ENCODE results near the gene DIP2C. TPM values are rescaled to one million over a fixed set of nuclear protein-coding genes. Genes with fewer than 3 reads are reported as not detected.
A peak's percentile ranks its signal among the peaks of the same experiment; 100 is the strongest.

DIP2C gene
- total and polyA plus RNA-seq, 2 donors (not counting 1 experiment from before 2014, with no cell fraction given): 1.3 to 1.9 TPM

DNA sequence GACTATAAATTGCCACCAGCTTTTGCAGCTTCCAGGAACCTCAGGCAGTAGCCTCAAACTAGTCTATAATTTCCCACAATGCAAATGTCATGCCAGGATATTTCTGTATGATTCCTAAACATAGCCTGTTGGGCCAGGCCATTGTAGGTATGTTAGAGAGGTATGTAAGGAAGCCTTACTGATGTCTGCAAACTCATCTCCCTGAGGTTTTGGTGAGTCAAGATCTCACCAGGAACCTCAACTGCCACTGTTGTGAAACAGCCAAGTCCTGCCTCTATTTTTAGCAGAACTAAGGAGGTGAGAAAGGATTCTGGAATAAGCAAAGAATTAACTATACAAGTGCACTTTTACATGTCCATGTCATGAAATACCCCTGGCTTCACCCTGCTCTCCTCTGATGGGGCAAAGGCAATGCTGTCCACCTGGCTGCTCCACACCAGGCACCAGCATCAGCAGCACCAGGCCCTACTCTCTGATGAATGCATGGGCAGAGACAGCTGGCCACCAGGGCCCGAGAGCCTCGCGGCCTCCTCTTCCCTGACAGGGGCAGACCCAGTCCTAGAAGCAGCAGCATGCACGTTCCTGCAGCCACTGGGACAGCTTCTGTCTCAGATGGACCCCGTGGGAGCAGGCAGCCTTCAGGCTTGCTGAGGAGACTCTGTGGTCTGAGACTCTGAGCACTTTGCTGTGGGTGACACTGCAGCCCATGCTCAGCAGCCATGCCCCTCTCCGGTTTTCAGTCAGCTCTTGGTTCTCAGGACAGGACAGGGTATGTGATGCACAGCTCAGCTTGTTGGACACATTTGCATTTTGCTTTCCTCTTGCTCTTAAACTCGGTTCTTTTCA, 407.0 kb downstream of the DIP2C start:
- H3K27ac Mint-ChIP-seq: peak overlapping the region; percentile 54
- POLR2A ChIA-PET: no interaction called here

GRCh38 chr10:279655-280054, 409.8 kb downstream of the DIP2C start:
- ChIA-PET POLR2A (no interaction called here), CTCF (no interaction called here)
- Histone ChIP-seq H3K9me3 (ENCODE audit: control extremely low read depth in 1 of 3, control insufficient read depth in 2 of 3, insufficient read depth in 1 of 3, low read length in 2 of 3) (no peaks in the 10 kb centered on the region), H4K20me1 (ENCODE audit: control insufficient read depth, insufficient read depth, low read length, poor library complexity, severe bottlenecking) (no peaks in the 10 kb centered on the region), H3K27ac (ENCODE audit: low read length in 2 of 2) (no peak overlapping the region), H3K4me2 (replicated peaks; ENCODE audit: low read depth, low read length, poor library complexity, severe bottlenecking) (no peak overlapping the region), H3K27me3 (replicated peaks in 1 of 4; ENCODE audit: control extremely low read depth in 1 of 4, control insufficient read depth in 3 of 4, insufficient read depth in 4 of 4, low read length in 3 of 4) (no peaks in the 10 kb centered on the region), H3K9ac (ENCODE audit: low read length) (no peak overlapping the region), H3K79me2 (ENCODE audit: control insufficient read depth, insufficient read depth, low read length) (no peaks in the 10 kb centered on the region), H3K36me3 (replicated peaks in 1 of 2; ENCODE audit: control extremely low read depth in 1 of 2, control insufficient read depth in 1 of 2, extremely low read depth in 1 of 2, insufficient read depth in 2 of 2, low read length in 1 of 2) (peaks cover 0 to 22% of the 10 kb centered on the region in 2 experiments), H3K4me3 (ENCODE audit: control extremely low read depth in 1 of 5, extremely low read depth in 1 of 5, insufficient read depth in 1 of 5, low read depth in 2 of 5, low read length in 4 of 5) (no peak overlapping the region), H3K4me1 (ENCODE audit: control insufficient read depth in 2 of 2, insufficient read depth in 2 of 2, low read length in 2 of 2) (peaks cover 0 to 8% of the 10 kb centered on the region in 2 donors), H2AFZ (ENCODE audit: insufficient read depth, low read depth, low read length, poor library complexity, severe bottlenecking) (no peak overlapping the region)
- intact Hi-C loops (cut with micrococcal nuclease): no loop called here
- TF ChIP-seq, protein P1, sequence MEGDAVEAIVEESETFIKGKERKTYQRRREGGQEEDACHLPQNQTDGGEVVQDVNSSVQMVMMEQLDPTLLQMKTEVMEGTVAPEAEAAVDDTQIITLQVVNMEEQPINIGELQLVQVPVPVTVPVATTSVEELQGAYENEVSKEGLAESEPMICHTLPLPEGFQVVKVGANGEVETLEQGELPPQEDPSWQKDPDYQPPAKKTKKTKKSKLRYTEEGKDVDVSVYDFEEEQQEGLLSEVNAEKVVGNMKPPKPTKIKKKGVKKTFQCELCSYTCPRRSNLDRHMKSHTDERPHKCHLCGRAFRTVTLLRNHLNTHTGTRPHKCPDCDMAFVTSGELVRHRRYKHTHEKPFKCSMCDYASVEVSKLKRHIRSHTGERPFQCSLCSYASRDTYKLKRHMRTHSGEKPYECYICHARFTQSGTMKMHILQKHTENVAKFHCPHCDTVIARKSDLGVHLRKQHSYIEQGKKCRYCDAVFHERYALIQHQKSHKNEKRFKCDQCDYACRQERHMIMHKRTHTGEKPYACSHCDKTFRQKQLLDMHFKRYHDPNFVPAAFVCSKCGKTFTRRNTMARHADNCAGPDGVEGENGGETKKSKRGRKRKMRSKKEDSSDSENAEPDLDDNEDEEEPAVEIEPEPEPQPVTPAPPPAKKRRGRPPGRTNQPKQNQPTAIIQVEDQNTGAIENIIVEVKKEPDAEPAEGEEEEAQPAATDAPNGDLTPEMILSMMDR (IDR thresholded peaks at IDR 0.05): no peak
- TF ChIP-seq EZH2 (IDR thresholded peaks at IDR 0.05; ENCODE audit: borderline replicate concordance, insufficient read depth, low read depth, low read length, poor library complexity, severe bottlenecking): no peak
- ATAC-seq (ENCODE audit: low read depth) (no peak), DNase-seq (no peak)
- Mint-ChIP-seq H3K4me3 (no peak overlapping the region), H3K4me1 (peaks cover 15% of the 10 kb centered on the region), H3K27ac (no peak overlapping the region), H3K27me3 (no peaks in the 10 kb centered on the region), H3K9me3 (ENCODE audit: insufficient read depth) (no peaks in the 10 kb centered on the region)
- 81% methylated on average over 10 of the region's 10 CpGs for WGBS (ENCODE audit: insufficient coverage)

More for the DNA sequence above, 407.0 kb downstream of the DIP2C start:
- no peak overlapping the region for H3K27ac ChIP-seq (ENCODE audit: low read length in 2 of 2)
- H3K9me3 Mint-ChIP-seq (ENCODE audit: insufficient read depth): no peaks in the 10 kb centered on the region
- ATAC-seq (ENCODE audit: low read depth) (no peak), DNase-seq (no peak)
- intact Hi-C loops (cut with micrococcal nuclease): loop anchor here (1.0 kb wide), 1 partner anchor 30 kb away; no protein-coding TSS in a partner anchor
- H3K4me3 Mint-ChIP-seq: no peak overlapping the region
- no peaks in the 10 kb centered on the region for H4K20me1 ChIP-seq (ENCODE audit: control insufficient read depth, insufficient read depth, low read length, poor library complexity, severe bottlenecking)
- WGBS (ENCODE audit: insufficient coverage): 77% methylated on average over 7 of the region's 7 CpGs
- H3K79me2 ChIP-seq (ENCODE audit: control insufficient read depth, insufficient read depth, low read length): no peaks in the 10 kb centered on the region
- H3K27me3 ChIP-seq (replicated peaks in 1 of 4; ENCODE audit: control extremely low read depth in 1 of 4, control insufficient read depth in 3 of 4, insufficient read depth in 4 of 4, low read length in 3 of 4): no peaks in the 10 kb centered on the region
- no peak overlapping the region for H2AFZ ChIP-seq (ENCODE audit: insufficient read depth, low read depth, low read length, poor library complexity, severe bottlenecking)
- CTCF ChIA-PET: interaction anchor here (0.7 kb wide), 1 partner anchor 43 kb away, joined by 4 read pairs; no protein-coding TSS in a partner anchor
- no peak overlapping the region for H3K9ac ChIP-seq (ENCODE audit: low read length)
- no peak overlapping the region for H3K4me2 ChIP-seq (replicated peaks; ENCODE audit: low read depth, low read length, poor library complexity, severe bottlenecking)
- no peaks in the 10 kb centered on the region for H3K9me3 ChIP-seq (ENCODE audit: control extremely low read depth in 1 of 3, control insufficient read depth in 2 of 3, insufficient read depth in 1 of 3, low read length in 2 of 3)
- TF ChIP-seq, protein P1 (IDR thresholded peaks at IDR 0.05): no peak
- no peak for TF ChIP-seq EZH2 (IDR thresholded peaks at IDR 0.05; ENCODE audit: borderline replicate concordance, insufficient read depth, low read depth, low read length, poor library complexity, severe bottlenecking)
- peaks cover 15% of the 10 kb centered on the region for H3K4me1 Mint-ChIP-seq
- H3K4me1 ChIP-seq (ENCODE audit: control insufficient read depth in 2 of 2, insufficient read depth in 2 of 2, low read length in 2 of 2): peaks cover 0 to 8% of the 10 kb centered on the region in 2 donors
- H3K4me3 ChIP-seq (ENCODE audit: control extremely low read depth in 1 of 5, extremely low read depth in 1 of 5, insufficient read depth in 1 of 5, low read depth in 2 of 5, low read length in 4 of 5): no peak overlapping the region
- H3K36me3 ChIP-seq (replicated peaks in 1 of 2; ENCODE audit: control extremely low read depth in 1 of 2, control insufficient read depth in 1 of 2, extremely low read depth in 1 of 2, insufficient read depth in 2 of 2, low read length in 1 of 2): peaks cover 0 to 23% of the 10 kb centered on the region in 2 experiments
- H3K27me3 Mint-ChIP-seq: no peaks in the 10 kb centered on the region
